HG02610 (cell line): Measurements from ENCODE around the gene TRAF3IP1.
"Not testable (repeated sequence)": the region's sequence is repeated elsewhere in the genome, so short reads cannot be mapped to it uniquely, and the experiment has no call there.

ENCODE experiments used
- ATAC-seq: cut with Tn5 transposase; IDR thresholded peaks from one replicate; pipeline ENCODE4 v1.9.1; 2021; ENCODE audit warnings: mild to moderate bottlenecking, moderate library complexity; ENCODE audit not compliant: unreplicated experiment

TRAF3IP1 gene

GRCh38 chr2:238338710-238339394 lies 18.5 kb downstream of the TRAF3IP1 start:
- no peak for ATAC-seq

DNA sequence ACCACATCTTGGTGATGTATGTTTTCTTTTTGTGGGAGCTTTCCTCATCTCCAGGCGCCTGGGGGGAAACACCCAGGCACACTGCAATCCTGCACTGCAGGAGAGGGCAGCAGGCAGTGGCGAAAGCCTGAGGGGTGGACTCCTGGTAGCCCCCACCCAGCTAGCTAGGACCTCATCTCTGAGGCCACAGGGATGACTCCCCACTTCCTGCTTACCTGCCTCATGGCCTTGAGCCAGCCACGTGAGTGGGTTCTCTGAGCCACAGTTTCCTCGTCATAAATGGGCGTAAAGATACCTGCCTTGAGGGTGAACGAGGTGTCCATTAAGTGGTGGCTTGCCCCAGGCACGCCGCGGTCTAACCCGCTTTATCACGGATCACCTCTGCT lies 19.1 kb downstream of the TRAF3IP1 start:
- ATAC-seq = no peak

- no peak for ATAC-seq
These were observed 19.5 kb downstream of the TRAF3IP1 start for GRCh38 chr2:238339814-238340213.

GRCh38 chr2:238341536-238341935 lies 21.2 kb downstream of the TRAF3IP1 start:
- no peak for ATAC-seq

DNA sequence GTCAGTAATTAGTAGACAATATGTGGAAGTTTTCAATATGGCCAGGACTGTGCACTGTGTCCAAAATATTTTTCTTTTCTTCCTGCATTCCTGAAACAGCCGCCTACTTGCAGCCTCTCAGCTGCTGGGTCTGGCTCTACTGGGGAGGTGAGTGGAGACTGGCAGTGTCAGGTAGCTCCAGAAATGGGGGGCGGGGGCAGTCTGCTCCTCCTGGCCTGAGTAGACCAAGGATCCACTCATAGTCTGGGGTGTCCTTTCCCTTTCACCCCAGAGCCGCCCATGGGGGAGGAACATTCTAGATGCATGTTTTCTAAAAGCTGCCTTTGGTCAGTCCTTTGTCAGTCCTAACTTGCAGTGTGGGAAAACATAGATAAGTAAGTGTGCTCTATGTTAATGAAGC lies 23.7 kb downstream of the TRAF3IP1 start:
- ATAC-seq = no peak

DNA sequence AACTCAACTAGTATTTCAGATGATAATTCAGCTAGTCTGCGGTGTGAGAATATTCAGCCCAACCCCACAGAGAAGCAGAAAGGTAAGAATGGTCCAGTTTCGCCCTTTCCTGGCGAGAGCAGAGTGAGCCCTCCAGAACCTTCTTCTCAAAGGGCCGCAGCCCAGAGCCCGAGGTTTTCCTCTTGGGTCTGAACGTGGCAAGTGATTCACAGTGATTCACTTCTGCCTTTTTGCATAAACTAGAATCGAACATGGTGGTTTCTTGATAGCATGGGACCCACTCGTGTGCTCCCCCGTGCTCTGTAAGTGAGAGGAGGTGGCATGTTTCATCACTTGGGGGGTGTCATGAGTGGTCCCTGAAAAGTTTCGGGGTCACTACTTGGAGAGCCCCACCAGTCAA lies 24.2 kb downstream of the TRAF3IP1 start:
- no peak for ATAC-seq

DNA sequence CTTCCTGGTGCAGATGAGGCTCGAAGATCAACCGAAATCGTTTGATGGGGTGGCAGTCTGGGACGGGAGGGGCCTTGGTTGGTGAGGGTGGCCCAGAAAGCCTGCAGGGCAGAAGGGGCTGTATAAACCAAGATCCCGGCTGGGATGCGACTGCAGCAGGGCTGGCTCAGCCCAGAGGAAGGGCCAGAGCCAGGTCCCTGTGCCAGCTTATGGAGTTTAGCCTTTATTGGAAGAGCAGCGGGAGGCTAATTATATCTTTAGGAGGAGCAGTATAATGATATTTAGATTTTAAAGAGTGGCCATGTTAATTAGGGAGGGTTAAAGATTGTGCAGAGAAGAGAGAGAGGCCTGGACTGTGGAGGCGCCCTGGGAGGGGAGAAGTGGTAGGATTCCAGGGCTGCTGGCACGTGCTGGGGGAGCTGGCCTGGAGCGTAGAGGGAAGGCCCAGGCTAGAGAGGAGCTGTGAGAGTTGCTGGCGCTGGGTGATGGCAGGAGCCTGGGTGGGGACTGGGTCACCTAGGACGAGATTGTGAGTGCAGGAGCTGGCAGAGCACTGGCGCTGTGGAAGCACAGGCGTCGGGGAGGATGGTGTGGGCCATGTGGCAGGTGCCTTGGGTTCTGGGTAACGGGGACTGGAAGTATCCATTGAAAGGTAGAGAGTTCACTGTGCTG lies 25.1 kb downstream of the TRAF3IP1 start:
- no peak for ATAC-seq

DNA sequence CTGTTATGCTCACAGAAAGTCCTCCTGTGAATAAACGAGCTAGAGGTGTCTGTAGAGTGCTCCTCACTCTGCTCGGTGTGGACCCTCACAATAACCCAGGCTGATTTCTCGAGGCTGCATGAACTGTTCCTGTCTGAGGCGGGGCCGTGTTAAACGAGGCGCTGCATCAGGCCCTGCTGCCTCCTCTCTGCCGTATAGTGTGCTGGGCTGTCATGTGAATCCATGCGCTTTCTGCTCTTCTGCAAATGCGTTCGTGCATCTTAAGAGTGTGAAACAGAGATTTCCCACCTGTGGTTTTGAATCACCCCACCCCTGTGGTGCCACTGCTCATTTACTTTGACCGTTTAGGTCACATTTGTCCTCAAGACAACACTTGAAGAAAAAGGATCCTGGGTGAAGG lies 26.2 kb downstream of the TRAF3IP1 start:
- ATAC-seq = no peak

DNA sequence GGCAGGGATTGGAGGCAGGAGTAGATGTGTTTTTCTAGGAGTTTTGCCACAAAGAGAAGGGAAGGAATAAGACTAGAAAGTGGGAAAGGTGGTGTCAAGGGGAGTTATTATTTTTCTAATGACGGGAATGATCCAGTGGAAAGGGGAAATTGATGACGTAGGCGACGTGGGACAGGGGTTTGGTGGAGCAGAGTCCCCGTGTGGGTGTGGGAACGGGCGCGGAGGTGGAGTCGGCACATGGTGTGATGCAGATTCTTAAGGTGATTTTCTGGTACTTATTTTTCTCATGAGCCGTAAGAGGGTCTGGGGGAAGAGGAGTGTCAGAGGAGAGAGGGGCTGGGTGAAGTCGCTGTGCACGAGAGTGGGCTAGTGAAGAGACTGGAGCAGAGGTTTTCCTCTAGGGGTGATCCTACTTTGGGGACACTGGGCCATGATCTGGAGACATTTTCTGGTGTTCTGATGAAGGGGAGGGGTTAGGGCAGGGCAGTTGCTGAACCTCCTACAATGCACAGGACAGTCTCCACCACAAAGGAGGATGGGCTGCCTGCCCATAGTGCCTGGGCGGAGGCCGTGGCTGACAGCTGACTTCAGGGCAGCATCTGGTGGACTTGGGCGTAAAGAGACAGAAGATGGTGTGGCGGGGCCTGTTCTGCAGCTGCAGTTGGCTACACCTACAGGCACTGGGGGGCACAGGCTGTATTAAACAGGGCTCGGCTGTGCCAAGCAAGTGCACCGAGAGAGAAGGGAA lies 30.0 kb downstream of the TRAF3IP1 start:
- ATAC-seq = no peak

- ATAC-seq = no peak
These were observed 31.0 kb downstream of the TRAF3IP1 start for GRCh38 chr2:238351315-238351714.

DNA sequence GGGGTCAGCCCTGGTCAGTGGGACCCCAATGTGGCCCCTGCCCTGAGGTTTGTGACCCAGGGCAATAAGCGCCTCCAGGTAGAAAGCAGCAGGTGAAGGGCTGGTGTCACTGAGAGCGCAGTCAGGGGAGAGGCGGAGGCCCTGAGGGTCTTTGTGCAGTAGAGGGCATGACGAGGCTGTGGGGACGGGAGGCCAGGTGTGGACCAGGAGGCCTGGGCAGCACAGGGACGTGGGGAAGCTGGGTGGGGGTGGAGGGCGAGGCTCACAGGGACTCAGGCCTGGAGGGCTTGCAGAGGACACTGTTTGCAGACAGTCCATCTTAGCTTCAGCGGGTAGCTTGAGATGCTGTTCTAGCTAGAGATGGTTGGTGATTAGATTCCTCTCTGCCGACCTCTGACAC lies 32.0 kb downstream of the TRAF3IP1 start:
- no peak for ATAC-seq

GRCh38 chr2:238358769-238359168 lies 38.5 kb downstream of the TRAF3IP1 start:
- ATAC-seq = no peak

DNA sequence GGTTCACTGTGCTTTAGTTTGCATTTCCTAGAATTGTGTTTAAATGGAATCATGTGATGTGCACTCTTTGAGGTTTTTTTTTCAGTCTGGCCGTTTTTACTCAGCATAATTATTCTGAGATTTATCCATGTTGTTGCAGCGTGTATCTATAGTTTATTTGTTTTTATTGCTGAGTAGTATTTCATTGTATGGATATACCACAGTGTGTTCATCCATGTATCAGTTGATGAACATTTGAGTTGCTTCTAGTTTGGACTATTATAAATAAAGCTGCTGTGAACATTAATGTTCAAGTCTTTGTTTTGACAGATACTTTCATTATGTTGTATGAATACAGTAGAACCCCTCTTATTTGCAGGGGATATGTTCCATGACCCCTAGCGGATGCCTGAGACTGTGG lies 39.1 kb downstream of the TRAF3IP1 start:
- ATAC-seq = no peak

DNA sequence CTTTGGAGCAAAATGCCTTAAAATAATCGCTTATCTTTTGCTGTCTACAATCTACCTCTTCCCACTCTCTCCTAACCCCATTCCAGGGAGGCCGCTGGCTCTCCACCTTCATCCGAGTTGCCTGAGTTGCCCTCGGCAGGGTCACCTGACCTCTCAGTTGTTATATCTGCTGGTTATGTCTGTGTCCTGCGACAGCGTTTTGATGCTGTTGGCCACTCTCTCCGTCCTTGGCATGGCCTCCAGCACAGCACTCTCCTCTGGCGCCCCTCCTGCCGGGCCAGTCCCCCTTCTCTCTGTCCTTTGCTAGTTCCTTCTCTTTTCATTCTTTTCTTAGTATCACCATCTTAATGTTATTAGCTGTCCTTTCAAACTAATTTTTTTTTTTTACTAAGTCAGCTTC lies 41.6 kb downstream of the TRAF3IP1 start:
- no peak for ATAC-seq

DNA sequence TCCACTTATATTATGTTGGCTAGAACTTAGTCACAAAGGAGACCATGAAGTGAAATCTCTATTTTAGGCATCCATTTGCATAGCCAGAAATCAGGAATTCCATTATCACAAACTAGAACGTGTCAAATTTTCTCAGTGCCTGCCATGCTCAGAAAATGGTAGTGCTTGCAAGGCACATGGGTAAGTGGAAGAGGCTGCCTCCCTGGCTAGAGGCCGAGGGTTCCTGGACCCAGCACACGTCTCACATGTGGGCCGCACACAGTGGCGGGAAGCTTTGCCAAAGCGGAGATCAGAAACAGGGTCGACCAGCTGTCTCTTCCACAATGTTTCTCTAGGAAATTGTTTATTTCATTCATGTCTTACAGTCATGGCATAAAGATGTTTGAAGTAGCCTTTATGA lies 42.3 kb downstream of the TRAF3IP1 start:
- ATAC-seq = no peak

GRCh38 chr2:238369591-238370040 lies 49.3 kb downstream of the TRAF3IP1 start:
- ATAC-seq = no peak

- ATAC-seq = no peak
These were observed 49.9 kb downstream of the TRAF3IP1 start for GRCh38 chr2:238370094-238370822.

DNA sequence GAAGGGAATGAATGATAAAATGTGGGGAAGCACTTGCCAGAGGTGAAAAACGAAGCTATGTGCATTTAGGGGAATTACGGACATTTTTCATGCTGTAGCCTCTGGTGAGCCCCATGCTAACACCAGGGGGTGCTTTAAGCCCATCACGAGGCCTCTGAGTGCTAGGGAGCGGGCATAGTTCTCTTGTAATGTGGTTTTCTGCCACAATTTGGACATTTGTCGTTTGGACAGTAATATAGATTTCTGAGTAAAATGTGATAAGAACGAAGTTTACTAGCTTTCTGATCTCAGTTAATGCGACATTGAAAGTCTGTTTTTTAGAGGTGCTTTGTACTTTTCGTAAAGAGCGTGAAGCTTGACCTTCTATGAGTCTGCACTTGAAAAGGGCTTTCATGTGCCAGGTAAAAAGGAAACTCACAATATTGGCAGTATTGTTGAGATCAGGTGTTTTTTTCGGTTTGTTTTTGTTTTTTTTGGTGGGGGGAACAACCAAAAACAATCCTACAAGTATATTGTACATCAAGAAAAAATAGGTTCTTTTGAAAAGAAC lies 50.6 kb downstream of the TRAF3IP1 start:
- no peak for ATAC-seq

- ATAC-seq = not testable (repeated sequence)
These were observed 52.0 kb downstream of the TRAF3IP1 start for GRCh38 chr2:238372277-238372676.

- no peak for ATAC-seq
These were observed 56.6 kb downstream of the TRAF3IP1 start for GRCh38 chr2:238376884-238377391.
